COLO668 (cell line): ENCODE measurements around the gene FAAH.

ENCODE experiments used
- DNase-seq: peaks from one replicate; lab custom pipeline; 2025; ENCODE audit not compliant: unreplicated experiment; lab: John Stamatoyannopoulos, UW

Gene FAAH

GRCh38 chr1:46449223-46450159 is 55.4 kb downstream of the FAAH start:
- DNase-seq: no peak

GRCh38 chr1:46450160-46450517 is 56.0 kb downstream of the FAAH start:
- DNase-seq: no peak

- DNase-seq: no peak
These were observed 58.1 kb downstream of the FAAH start for GRCh38 chr1:46451948-46452930.

GRCh38 chr1:46452931-46453325 is 58.8 kb downstream of the FAAH start:
- DNase-seq: peak; percentile 30

- no peak for DNase-seq
These were observed 59.3 kb downstream of the FAAH start for GRCh38 chr1:46453449-46453848.

- no peak for DNase-seq
These were observed 61.8 kb downstream of the FAAH start for GRCh38 chr1:46455951-46456350.

- no peak for DNase-seq
These were observed 62.4 kb downstream of the FAAH start for GRCh38 chr1:46456411-46456963.

GRCh38 chr1:46457178-46457577 is 63.1 kb downstream of the FAAH start:
- no peak for DNase-seq

- no peak for DNase-seq
These were observed 64.1 kb downstream of the FAAH start for GRCh38 chr1:46458190-46458589.

- DNase-seq: no peak
These were observed 64.7 kb downstream of the FAAH start for GRCh38 chr1:46458846-46459245.

- DNase-seq: no peak
These were observed 65.2 kb downstream of the FAAH start for GRCh38 chr1:46459315-46459714.

- DNase-seq: no peak
These were observed 67.1 kb downstream of the FAAH start for GRCh38 chr1:46461017-46461808.

GRCh38 chr1:46461809-46462448 is 67.8 kb downstream of the FAAH start:
- no peak for DNase-seq
